Keratinocyte (primary cell): ENCODE measurements around the gene HDAC5.

Source experiments
- EZH2 ChIP-seq: IDR thresholded peaks from one replicate; pipeline ENCODE4 v1.6.1; 2012; ENCODE audit warnings: inconsistent platforms, mild to moderate bottlenecking, low read length, moderate library complexity
- TF ChIP-seq, protein P1 (sequence below), 3 experiments: IDR thresholded peaks in 1 of 3; conservative IDR thresholded peaks in 1 of 3; optimal IDR thresholded peaks in 1 of 3; 2 replicates in 2 of 3; 3 replicates in 1 of 3; pipeline versions ENCODE3 to v1.5.1; 2011; ENCODE audit warnings: low read length in 3 of 3, mild to moderate bottlenecking in 3 of 3, moderate library complexity in 2 of 3, control low read depth in 1 of 3, inconsistent platforms in 1 of 3; ENCODE audit not compliant: insufficient read depth in 2 of 3; ENCODE audit errors: extremely low read depth in 1 of 3

DNA sequence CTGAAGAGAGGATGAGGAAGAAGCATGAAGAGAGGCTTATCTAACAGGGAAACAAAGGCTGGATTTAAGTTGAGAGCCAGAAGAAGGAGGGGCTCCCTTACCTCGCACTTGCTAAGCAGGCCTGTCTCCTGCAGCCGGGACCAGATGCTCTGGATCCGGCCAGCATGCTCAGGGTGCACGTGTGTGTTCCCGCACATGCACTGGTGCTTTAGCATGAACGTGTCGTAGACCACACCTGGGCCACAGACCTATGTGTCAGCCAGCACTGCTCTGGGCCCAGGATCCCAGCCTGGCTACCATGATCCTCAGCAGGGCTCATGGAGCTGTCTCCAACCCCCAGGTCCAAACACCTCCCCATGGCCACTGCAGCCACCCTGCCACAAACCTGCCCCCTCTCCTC lies 38.5 kb downstream of the HDAC5 start:
- TF ChIP-seq, protein P1, sequence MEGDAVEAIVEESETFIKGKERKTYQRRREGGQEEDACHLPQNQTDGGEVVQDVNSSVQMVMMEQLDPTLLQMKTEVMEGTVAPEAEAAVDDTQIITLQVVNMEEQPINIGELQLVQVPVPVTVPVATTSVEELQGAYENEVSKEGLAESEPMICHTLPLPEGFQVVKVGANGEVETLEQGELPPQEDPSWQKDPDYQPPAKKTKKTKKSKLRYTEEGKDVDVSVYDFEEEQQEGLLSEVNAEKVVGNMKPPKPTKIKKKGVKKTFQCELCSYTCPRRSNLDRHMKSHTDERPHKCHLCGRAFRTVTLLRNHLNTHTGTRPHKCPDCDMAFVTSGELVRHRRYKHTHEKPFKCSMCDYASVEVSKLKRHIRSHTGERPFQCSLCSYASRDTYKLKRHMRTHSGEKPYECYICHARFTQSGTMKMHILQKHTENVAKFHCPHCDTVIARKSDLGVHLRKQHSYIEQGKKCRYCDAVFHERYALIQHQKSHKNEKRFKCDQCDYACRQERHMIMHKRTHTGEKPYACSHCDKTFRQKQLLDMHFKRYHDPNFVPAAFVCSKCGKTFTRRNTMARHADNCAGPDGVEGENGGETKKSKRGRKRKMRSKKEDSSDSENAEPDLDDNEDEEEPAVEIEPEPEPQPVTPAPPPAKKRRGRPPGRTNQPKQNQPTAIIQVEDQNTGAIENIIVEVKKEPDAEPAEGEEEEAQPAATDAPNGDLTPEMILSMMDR (optimal IDR thresholded peaks at IDR 0.05 in 1 of 3, IDR thresholded peaks at IDR 0.05 in 1 of 3, conservative IDR thresholded peaks at IDR 0.05 in 1 of 3; ENCODE audit: extremely low read depth in 1 of 3, insufficient read depth in 2 of 3, low read length in 3 of 3): no peak
- no peak for TF ChIP-seq EZH2
